Naive B cell (primary cell): ENCODE measurements around the gene POMP. TPM values are rescaled to one million over a fixed set of nuclear protein-coding genes. Genes with fewer than 3 reads are reported as not detected.
"Not testable (repeated sequence)": the region's sequence is repeated elsewhere in the genome, so short reads cannot be mapped to it uniquely, and the experiment has no call there.

Experiments
- ATAC-seq, 2 donors: fragments of 150-1000 bp; cut with Tn5 transposase; 2 replicates each; pipeline ENCODE4 v1.10.0; 2021; ENCODE audit warnings: low read depth in 2 of 2, mild to moderate bottlenecking in 2 of 2, moderate library complexity in 2 of 2
- DNase-seq: peaks from one replicate; pipeline ENCODE4 v3.0.0; 2022
- H3K27ac Mint-ChIP-seq, 6 donors: one replicate each; pipeline ENCODE4 v1.8.0; 2020 to 2022; ENCODE audit warnings: mild to moderate bottlenecking in 6 of 6, mixed read lengths in 6 of 6, moderate library complexity in 5 of 6, inconsistent platforms in 2 of 6
- H3K27me3 Mint-ChIP-seq, 3 donors: one replicate each; pipeline ENCODE4 v1.8.0; 2021 to 2022; ENCODE audit warnings: mixed read lengths in 3 of 3, mild to moderate bottlenecking in 1 of 3
- H3K36me3 Mint-ChIP-seq, 2 donors: one replicate each; pipeline ENCODE4 v1.8.0; 2020 to 2022; ENCODE audit warnings: mixed read lengths in 2 of 2, inconsistent platforms in 1 of 2, mild to moderate bottlenecking in 1 of 2
- H3K4me1 Mint-ChIP-seq, 3 donors: one replicate each; pipeline ENCODE4 v1.8.0; 2020 to 2022; ENCODE audit warnings: mixed read lengths in 3 of 3, inconsistent platforms in 1 of 3, mild to moderate bottlenecking in 1 of 3, moderate library complexity in 1 of 3
- H3K4me3 Mint-ChIP-seq, 8 donors: one replicate each; pipeline ENCODE4 v1.8.0; 2020 to 2022; ENCODE audit warnings: mild to moderate bottlenecking in 8 of 8, mixed read lengths in 8 of 8, moderate library complexity in 8 of 8, inconsistent platforms in 2 of 8
- H3K9me3 Mint-ChIP-seq, 7 donors: one replicate each; pipeline ENCODE4 v1.8.0; 2020 to 2022; ENCODE audit warnings: mixed read lengths in 7 of 7, mild to moderate bottlenecking in 5 of 7, inconsistent platforms in 2 of 7, moderate library complexity in 1 of 7
- polyA plus RNA-seq, 6 donors: library from polyadenylated mRNA; unstranded; fragments of 300-500 nt; fragmentation: Illumina TruSeq; gene quantifications; one replicate each; pipeline ENCODE4 v1.2.3, GENCODE V29; 2021; ENCODE audit warnings: low read depth in 6 of 6

Gene POMP
- polyA plus RNA-seq, 6 donors from 2014 or later: 118 to 165 (median 136) TPM

DNA sequence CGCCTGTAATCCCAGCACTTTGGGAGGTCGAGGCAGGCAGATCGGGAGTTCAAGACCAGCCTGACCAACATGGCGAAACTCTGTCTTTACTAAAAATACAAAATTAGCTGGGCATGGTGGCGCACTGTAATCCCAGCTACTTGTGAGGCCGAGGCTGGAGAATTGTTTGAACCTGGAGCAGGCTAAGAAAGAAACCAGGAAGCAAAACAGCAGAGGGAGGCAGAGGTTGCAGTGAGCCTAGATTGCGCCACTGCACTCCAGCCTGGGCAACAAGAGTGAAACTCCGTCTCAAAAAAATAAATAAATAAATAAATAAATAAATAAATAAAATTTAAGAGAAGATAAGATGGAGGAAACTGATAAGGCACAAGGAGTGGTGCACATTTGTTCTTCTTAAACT, 24.2 kb downstream of the POMP start:
- H3K4me3 Mint-ChIP-seq, ATAC-seq, DNase-seq, H3K36me3 Mint-ChIP-seq, H3K27me3 Mint-ChIP-seq, H3K4me1 Mint-ChIP-seq: not testable (repeated sequence)
- peaks cover 2 to 12% (median 5%) of the 10 kb centered on the region in 7 donors for H3K9me3 Mint-ChIP-seq
- H3K27ac Mint-ChIP-seq: peak overlapping the region in 3 of 6 donors; percentile 20 to 58 (median 47)

DNA sequence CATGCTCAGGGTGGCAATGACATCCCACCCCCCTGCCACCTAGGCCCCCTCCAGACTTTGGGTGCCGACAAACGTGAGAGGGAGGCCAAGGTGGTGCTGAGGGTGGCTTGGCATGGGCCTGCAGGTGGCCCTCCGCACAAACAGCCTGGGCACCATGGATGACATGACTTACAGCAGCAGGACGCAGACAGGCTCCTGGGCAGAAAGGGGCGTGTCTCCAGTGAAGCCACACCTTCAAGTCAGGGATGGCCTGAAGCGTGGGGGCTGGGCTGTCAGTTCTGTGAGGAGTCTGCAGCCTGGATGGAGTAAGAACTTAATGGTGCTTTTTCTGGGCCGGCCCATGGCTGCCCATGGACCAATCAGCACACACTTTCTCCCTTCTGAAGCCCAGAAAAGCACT, 25.3 kb downstream of the POMP start:
- Mint-ChIP-seq H3K36me3 (peaks cover 0 to 4% of the 10 kb centered on the region in 2 donors), H3K9me3 (peaks cover 3 to 22% (median 11%) of the 10 kb centered on the region in 7 donors), H3K27me3 (no peaks in the 10 kb centered on the region), H3K27ac (peak overlapping the region in 1 of 6 donors; percentile 63), H3K4me3 (no peak overlapping the region), H3K4me1 (peaks cover 0 to 2% (median 0%) of the 10 kb centered on the region in 3 donors)
- ATAC-seq (no peak), DNase-seq (no peak)

DNA sequence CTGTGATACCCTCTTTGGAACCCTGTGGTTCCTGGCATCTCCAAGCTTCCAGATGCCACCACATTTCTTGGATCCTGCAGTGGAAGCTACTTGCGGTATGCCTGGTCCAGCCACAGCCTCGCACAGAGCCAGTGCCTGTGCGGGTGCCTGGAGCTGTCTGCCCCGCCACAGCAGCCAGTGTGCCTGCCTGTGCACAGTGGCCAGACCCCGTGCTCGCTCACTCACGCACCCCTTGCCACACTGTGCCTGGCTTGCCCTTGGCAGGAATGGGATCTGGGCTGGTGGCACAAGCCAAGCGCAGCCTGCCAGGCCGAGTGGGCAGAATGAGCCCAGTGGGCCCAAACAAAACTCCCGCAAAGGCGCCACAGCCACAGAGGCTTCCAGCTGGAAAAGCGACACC, 26.2 kb downstream of the POMP start:
- H3K9me3 Mint-ChIP-seq: peaks cover 3 to 31% (median 19%) of the 10 kb centered on the region in 7 donors
- DNase-seq (no peak), ATAC-seq (no peak)
- H3K36me3 Mint-ChIP-seq: peaks cover 0 to 4% of the 10 kb centered on the region in 2 donors
- peaks cover 0 to 5% (median 0%) of the 10 kb centered on the region in 3 donors for H3K4me1 Mint-ChIP-seq
- no peak overlapping the region for H3K27ac Mint-ChIP-seq
- no peak overlapping the region for H3K4me3 Mint-ChIP-seq
- H3K27me3 Mint-ChIP-seq: no peaks in the 10 kb centered on the region

DNA sequence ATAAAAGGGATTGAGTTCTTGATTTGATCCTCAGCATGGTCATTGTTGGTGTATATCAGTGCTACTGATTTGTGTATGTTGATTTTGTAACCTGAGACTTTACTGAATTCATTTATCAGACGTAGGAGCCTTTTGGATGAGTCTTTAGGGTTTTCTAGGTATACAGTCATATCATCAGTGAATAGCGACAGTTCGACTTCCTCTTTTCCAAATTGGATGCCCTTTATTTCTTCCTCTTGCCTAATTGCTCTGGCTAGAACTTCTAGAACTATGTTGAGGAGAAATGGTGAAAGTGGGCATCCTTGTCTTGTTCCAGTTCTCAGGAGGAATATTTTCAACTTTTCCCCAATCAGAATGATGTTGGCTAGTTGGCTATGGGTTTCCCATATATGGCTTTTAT, 27.0 kb downstream of the POMP start:
- no peak for ATAC-seq
- peaks cover 4 to 36% (median 19%) of the 10 kb centered on the region in 7 donors for H3K9me3 Mint-ChIP-seq
- peaks cover 4% of the 10 kb centered on the region in 2 donors for H3K36me3 Mint-ChIP-seq
- H3K4me1 Mint-ChIP-seq: peaks cover 0 to 6% (median 0%) of the 10 kb centered on the region in 3 donors
- H3K4me3 Mint-ChIP-seq: no peak overlapping the region
- H3K27me3 Mint-ChIP-seq: no peaks in the 10 kb centered on the region
- no peak for DNase-seq
- H3K27ac Mint-ChIP-seq: no peak overlapping the region

GRCh38 chr13:28693605-28694491, 34.9 kb downstream of the POMP start:
- H3K36me3 Mint-ChIP-seq: peaks cover 6 to 33% of the 10 kb centered on the region in 2 donors
- not testable (repeated sequence) for H3K4me3 Mint-ChIP-seq, H3K27ac Mint-ChIP-seq, H3K4me1 Mint-ChIP-seq, ATAC-seq, H3K27me3 Mint-ChIP-seq, DNase-seq
- H3K9me3 Mint-ChIP-seq: peaks cover 6 to 28% (median 13%) of the 10 kb centered on the region in 7 donors

DNA sequence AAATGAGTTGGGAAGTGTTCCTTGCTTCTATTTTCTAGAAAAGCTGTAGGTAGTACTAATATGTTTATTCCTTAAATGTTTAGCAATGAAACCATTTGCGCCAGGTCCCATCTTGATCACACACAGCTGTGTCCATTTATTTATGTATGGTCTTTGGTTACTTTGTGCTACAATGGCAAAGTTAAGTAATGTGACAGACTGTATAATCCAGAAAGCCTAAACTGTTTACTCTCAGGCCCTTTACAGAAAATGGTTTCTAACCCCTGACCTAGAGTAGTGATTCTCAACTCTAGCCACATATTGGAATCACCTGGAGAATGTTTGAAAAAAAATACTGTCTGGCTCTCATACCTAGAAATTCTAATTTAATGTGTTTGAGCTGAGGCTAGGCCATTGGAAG, 38.5 kb downstream of the POMP start:
- Mint-ChIP-seq H3K4me1 (no peaks in the 10 kb centered on the region), H3K36me3 (peaks cover 29 to 35% of the 10 kb centered on the region in 2 donors), H3K27ac (no peak overlapping the region), H3K9me3 (peaks cover 0 to 4% (median 0%) of the 10 kb centered on the region in 7 donors), H3K4me3 (no peak overlapping the region), H3K27me3 (no peaks in the 10 kb centered on the region)
- DNase-seq: no peak
- ATAC-seq: no peak

GRCh38 chr13:28699246-28699645, 40.3 kb downstream of the POMP start:
- ATAC-seq: no peak
- no peaks in the 10 kb centered on the region for H3K27me3 Mint-ChIP-seq
- H3K4me1 Mint-ChIP-seq: no peaks in the 10 kb centered on the region
- no peak overlapping the region for H3K4me3 Mint-ChIP-seq
- H3K36me3 Mint-ChIP-seq: peaks cover 35 to 38% of the 10 kb centered on the region in 2 donors
- no peak overlapping the region for H3K27ac Mint-ChIP-seq
- DNase-seq: no peak
- H3K9me3 Mint-ChIP-seq: no peaks in the 10 kb centered on the region

DNA sequence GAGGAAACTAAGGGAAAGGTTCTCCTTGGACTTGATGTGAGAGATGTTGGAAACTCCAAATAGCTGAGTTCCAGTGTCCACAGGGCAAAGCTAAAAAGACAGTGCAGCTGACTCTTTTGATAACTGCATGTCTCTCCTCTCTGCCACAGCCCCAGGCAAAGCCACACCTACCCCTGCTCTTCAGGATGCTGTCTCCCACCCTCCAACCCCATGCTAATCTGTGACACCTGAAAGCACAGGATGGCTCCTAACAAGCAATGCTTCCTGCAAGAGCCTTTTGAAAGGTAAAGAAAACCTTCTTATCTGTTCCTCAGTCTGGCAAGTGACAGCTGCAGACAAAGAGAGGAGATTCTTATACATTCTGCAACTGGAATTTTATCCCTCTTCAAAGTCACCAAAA, 45.4 kb downstream of the POMP start:
- H3K9me3 Mint-ChIP-seq: peaks cover 0 to 1% (median 0%) of the 10 kb centered on the region in 7 donors
- no peak overlapping the region for H3K4me3 Mint-ChIP-seq
- no peak for DNase-seq
- H3K36me3 Mint-ChIP-seq: peaks cover 11 to 33% of the 10 kb centered on the region in 2 donors
- H3K27me3 Mint-ChIP-seq: no peaks in the 10 kb centered on the region
- peaks cover 0 to 5% (median 0%) of the 10 kb centered on the region in 3 donors for H3K4me1 Mint-ChIP-seq
- no peak for ATAC-seq
- no peak overlapping the region for H3K27ac Mint-ChIP-seq

DNA sequence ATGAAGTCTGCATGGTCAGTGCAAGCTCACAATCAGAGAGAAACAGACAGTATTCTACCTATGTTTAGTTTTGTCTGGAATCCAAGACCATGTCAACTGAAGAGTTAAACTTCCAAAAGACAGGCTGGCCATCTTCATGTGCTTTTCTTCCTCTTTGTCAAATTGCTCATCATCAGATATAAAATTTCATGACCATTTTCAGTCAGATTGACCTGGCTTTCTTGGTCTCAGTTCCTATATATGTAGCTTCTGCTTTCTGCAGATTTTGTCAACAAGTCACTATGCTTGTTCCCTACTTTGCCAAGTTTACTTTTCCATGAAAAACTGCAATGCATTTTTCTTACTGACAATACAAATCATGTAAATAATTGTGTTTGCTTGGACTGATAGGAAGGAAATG, 46.0 kb downstream of the POMP start:
- ATAC-seq: no peak

DNA sequence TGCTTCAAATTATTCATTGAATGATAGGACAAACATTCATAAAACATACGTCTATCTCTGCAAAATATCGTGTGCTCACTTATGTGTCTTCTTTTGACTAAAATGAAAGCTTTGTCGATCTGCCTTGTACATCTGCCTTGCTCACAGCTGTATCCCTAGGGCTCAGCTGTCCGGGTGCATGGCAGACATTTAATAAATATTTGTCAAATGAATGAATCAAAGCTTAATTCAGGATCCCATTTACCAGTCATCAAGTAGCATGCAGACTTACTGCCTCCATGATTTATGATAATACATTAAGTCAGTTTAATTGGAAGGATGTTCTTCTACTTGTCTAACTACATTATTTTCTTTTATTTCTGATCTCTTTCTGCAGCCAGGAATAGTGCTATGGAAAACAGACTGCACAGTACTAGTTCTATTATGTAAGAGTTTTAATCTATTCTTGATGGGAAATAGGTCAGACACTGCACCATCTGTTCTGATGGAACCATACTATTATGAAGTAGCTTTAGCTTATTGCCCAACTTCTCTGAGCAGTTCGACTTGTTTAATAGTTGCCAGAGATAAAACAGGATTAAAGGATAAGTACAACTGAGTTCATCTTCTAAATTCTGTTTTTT, 46.6 kb downstream of the POMP start:
- ATAC-seq (no peak), DNase-seq (no peak)
- Mint-ChIP-seq H3K4me3 (no peak overlapping the region), H3K4me1 (peaks cover 0 to 5% (median 0%) of the 10 kb centered on the region in 3 donors), H3K27ac (no peak overlapping the region), H3K36me3 (peaks cover 9 to 31% of the 10 kb centered on the region in 2 donors), H3K27me3 (no peaks in the 10 kb centered on the region), H3K9me3 (peaks cover 0 to 1% (median 0%) of the 10 kb centered on the region in 7 donors)

More for the DNA sequence above, 46.0 kb downstream of the POMP start:
- no peak overlapping the region for H3K4me3 Mint-ChIP-seq
- peaks cover 0 to 1% (median 0%) of the 10 kb centered on the region in 7 donors for H3K9me3 Mint-ChIP-seq
- peaks cover 10 to 34% of the 10 kb centered on the region in 2 donors for H3K36me3 Mint-ChIP-seq
- H3K27ac Mint-ChIP-seq: no peak overlapping the region
- no peak for DNase-seq
- peaks cover 0 to 5% (median 0%) of the 10 kb centered on the region in 3 donors for H3K4me1 Mint-ChIP-seq
- no peaks in the 10 kb centered on the region for H3K27me3 Mint-ChIP-seq

DNA sequence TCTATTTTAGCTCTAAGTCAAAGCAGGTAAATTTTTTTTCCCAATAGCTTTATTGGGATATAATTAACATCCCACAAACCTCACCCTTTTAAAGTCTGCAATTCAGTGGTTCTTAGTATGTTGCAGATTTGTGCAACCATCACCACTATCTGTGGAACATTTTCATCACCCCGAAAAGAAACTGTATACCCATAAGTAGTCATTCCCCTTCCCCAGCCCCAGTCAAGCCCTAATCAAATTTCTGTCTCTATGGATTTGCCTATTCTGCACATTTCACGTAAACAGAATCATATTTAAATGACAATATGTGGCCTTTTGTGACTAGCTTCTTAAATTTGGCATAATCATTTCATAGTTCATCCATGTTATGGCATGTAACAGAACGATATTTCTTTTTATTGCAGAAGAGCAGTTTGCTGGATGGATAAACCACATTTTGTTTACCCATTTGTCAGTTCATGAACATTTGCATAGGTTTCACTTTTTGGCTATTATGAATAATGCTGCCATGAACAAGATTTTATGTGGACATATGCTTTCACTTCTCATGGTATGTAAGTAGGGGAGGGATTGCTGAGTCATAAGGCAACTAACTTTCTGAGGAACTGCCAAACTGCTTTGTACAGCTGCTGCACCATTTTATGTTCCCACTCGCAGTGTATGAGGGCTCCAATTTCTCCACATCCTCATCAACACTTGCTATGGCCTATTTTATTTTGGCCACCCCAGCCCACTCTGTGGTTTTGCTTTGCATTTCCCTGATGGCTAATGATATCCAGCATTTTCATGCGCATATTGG, 48.9 kb downstream of the POMP start:
- no peak overlapping the region for H3K27ac Mint-ChIP-seq
- no peak for DNase-seq
- H3K4me1 Mint-ChIP-seq: peaks cover 0 to 5% (median 0%) of the 10 kb centered on the region in 3 donors
- H3K4me3 Mint-ChIP-seq: no peak overlapping the region
- no peaks in the 10 kb centered on the region for H3K27me3 Mint-ChIP-seq
- peak; percentile 49 to 68 for ATAC-seq
- H3K36me3 Mint-ChIP-seq: peaks cover 9 to 29% of the 10 kb centered on the region in 2 donors
- peaks cover 0 to 1% (median 0%) of the 10 kb centered on the region in 7 donors for H3K9me3 Mint-ChIP-seq

GRCh38 chr13:28710161-28710560, 51.2 kb downstream of the POMP start:
- DNase-seq (no peak), ATAC-seq (no peak)
- Mint-ChIP-seq H3K4me1 (peaks cover 0 to 5% (median 2%) of the 10 kb centered on the region in 3 donors), H3K27ac (no peak overlapping the region), H3K4me3 (no peak overlapping the region), H3K9me3 (peaks cover 0 to 1% (median 0%) of the 10 kb centered on the region in 7 donors), H3K27me3 (no peaks in the 10 kb centered on the region), H3K36me3 (peaks cover 9 to 28% of the 10 kb centered on the region in 2 donors)

DNA sequence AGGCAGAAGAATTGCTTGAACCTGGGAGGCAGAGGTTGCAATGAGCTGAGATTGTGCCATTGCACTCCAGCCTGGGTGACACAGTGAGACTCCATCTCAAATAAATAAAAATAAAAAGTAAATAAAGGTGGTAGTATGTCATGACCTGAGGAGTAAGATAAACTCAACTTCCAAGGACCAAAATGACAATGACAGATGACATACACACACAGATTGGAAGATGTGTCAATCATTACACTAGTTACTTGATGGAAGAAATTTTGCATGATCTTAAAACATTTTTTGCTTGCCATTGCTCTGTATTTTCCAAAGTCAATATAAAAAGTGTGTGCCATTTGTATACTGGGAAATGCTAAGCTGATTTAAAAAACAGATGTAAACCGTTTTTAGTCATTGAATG, 55.7 kb downstream of the POMP start:
- Mint-ChIP-seq H3K27ac (peak overlapping the region in 1 of 6 donors; percentile 78), H3K27me3 (no peaks in the 10 kb centered on the region), H3K4me3 (peak overlapping the region in 1 of 8 donors; percentile 68), H3K4me1 (peaks cover 23 to 37% (median 25%) of the 10 kb centered on the region in 3 donors), H3K9me3 (no peaks in the 10 kb centered on the region), H3K36me3 (peaks cover 8 to 19% of the 10 kb centered on the region in 2 donors)
- DNase-seq: no peak
- ATAC-seq: no peak
